ENCODE data around the gene TMPRSS7. TPM values are rescaled to one million over a fixed set of nuclear protein-coding genes. Genes with fewer than 3 reads are reported as not detected.

TMPRSS7 gene
- total and polyA plus RNA-seq, 12 donors = not detected

- 59 to 67% methylated on average over 1 of the region's 1 CpG for WGBS, 2 donors
Measured at GRCh38 chr3:112020674-112021085, 13.9 kb upstream of the TMPRSS7 start.

GRCh38 chr3:112027142-112027541, 7.4 kb upstream of the TMPRSS7 start:
- TF ChIP-seq CTCF (IDR thresholded peaks at IDR 0.05) = no peak

More at GRCh38 chr3:112020674-112021085, 13.9 kb upstream of the TMPRSS7 start:
- no peak overlapping the region for H3K4me3 ChIP-seq
- intact Hi-C loops (cut with DNase I) = no loop called here
- no peaks in the 10 kb centered on the region for H3K9me3 ChIP-seq
- H3K27ac ChIP-seq = no peak overlapping the region
- no peaks in the 10 kb centered on the region for H3K27me3 ChIP-seq
- H3K4me1 ChIP-seq = no peaks in the 10 kb centered on the region
- ATAC-seq (no peak), DNase-seq (no peak)
- TF ChIP-seq CTCF (IDR thresholded peaks at IDR 0.05) = no peak
- no peaks in the 10 kb centered on the region for H3K36me3 ChIP-seq

GRCh38 chr3:112027826-112028225, 6.7 kb upstream of the TMPRSS7 start:
- Histone ChIP-seq H3K4me1 (peaks cover 0 to 6% (median 0%) of the 10 kb centered on the region in 9 donors), H3K4me3 (no peak overlapping the region), H3K27me3 (no peaks in the 10 kb centered on the region), H3K27ac (no peak overlapping the region), H3K36me3 (no peaks in the 10 kb centered on the region), H3K9me3 (no peaks in the 10 kb centered on the region)
- intact Hi-C loops (cut with DNase I) = no loop called here
- 6 to 24% methylated on average over 4 of the region's 4 CpGs for WGBS, 2 donors
- no peak for TF ChIP-seq CTCF (IDR thresholded peaks at IDR 0.05)
- DNase-seq (peak in 1 of 2 donors; percentile 24), ATAC-seq (peak in 7 of 8 donors; percentile 43 to 86 (median 77))

More at GRCh38 chr3:112027142-112027541, 7.4 kb upstream of the TMPRSS7 start:
- 94 to 96% methylated on average over 4 of the region's 4 CpGs for WGBS, 2 donors
- DNase-seq (no peak), ATAC-seq (no peak)
- Histone ChIP-seq H3K27ac (no peak overlapping the region), H3K9me3 (no peaks in the 10 kb centered on the region), H3K36me3 (no peaks in the 10 kb centered on the region), H3K27me3 (no peaks in the 10 kb centered on the region), H3K4me3 (no peak overlapping the region), H3K4me1 (peaks cover 0 to 6% (median 0%) of the 10 kb centered on the region in 9 donors)
- intact Hi-C loops (cut with DNase I) = no loop called here

- no peak for ATAC-seq
- Histone ChIP-seq H3K27me3 (no peaks in the 10 kb centered on the region), H3K27ac (no peak overlapping the region), H3K36me3 (no peaks in the 10 kb centered on the region), H3K4me1 (peaks cover 0 to 6% (median 0%) of the 10 kb centered on the region in 9 donors), H3K9me3 (no peaks in the 10 kb centered on the region), H3K4me3 (no peak overlapping the region)
- TF ChIP-seq CTCF (IDR thresholded peaks at IDR 0.05) = no peak
- no peak for DNase-seq
- 90 to 94% methylated on average over 5 of the region's 5 CpGs for WGBS, 2 donors
- intact Hi-C loops (cut with DNase I) = no loop called here
Measured at GRCh38 chr3:112030901-112031300, 3.6 kb upstream of the TMPRSS7 start.
